Spleen (tissue), 7 donors: ENCODE measurements around the gene FGA.

Experiments used
- POLR2A ChIP-seq, 3 donors: fragments of 450-650 bp; IDR thresholded peaks; one replicate each; pipeline ENCODE4 v1.5.1; 2017; ENCODE audit warnings: antibody characterized with exemption in 3 of 3, mild to moderate bottlenecking in 1 of 3
- TF ChIP-seq, protein P1 (sequence below), 11 experiments: fragments of 200-600 bp in 7 of 11; fragments of 450-650 bp in 4 of 11; sonication (generic) in 4 of 11; IDR thresholded peaks in 8 of 11; conservative IDR thresholded peaks in 3 of 11; 1 replicate in 7 of 11; 2 replicates in 4 of 11; pipeline versions ENCODE4 v1.4.0 to v1.8.0; 2016 to 2021; ENCODE audit warnings: antibody characterized with exemption in 11 of 11, inconsistent platforms in 4 of 11, mild to moderate bottlenecking in 1 of 11
- donor health status: DM: no; HTN: no; CAD: no; lungs with moderate emphysema.
- donor health status: DM: no; HTN: no; CAD: no.
- donor health status: DM: no; HTN: no; CAD: no.

DNA sequence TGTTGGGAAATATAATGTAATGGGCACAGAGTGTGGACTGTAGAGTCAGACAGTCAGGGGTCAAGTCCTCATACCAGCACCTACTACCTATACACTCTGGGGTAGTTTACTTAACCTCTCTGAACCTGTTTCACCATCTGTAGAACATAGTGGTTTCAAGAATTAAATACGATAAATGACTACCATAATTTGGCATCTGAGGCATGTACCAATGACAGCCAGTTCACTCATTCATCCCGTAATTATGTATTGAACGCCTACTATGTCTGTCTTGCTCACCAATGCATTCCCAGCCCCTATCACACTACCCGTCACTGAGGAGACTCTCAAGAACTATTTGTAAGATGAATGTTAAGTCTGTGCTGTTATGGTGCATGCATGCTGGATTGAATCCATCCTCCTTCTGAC is 29.7 kb downstream of the FGA start:
- TF ChIP-seq, protein P1, sequence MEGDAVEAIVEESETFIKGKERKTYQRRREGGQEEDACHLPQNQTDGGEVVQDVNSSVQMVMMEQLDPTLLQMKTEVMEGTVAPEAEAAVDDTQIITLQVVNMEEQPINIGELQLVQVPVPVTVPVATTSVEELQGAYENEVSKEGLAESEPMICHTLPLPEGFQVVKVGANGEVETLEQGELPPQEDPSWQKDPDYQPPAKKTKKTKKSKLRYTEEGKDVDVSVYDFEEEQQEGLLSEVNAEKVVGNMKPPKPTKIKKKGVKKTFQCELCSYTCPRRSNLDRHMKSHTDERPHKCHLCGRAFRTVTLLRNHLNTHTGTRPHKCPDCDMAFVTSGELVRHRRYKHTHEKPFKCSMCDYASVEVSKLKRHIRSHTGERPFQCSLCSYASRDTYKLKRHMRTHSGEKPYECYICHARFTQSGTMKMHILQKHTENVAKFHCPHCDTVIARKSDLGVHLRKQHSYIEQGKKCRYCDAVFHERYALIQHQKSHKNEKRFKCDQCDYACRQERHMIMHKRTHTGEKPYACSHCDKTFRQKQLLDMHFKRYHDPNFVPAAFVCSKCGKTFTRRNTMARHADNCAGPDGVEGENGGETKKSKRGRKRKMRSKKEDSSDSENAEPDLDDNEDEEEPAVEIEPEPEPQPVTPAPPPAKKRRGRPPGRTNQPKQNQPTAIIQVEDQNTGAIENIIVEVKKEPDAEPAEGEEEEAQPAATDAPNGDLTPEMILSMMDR (IDR thresholded peaks at IDR 0.05 in 8 of 11, conservative IDR thresholded peaks at IDR 0.05 in 3 of 11), result no peak
- TF ChIP-seq POLR2A (IDR thresholded peaks at IDR 0.05), result no peak
